Kidney (tissue), 14 donors: ENCODE measurements around the gene UBL4B. TPM values are rescaled to one million over a fixed set of nuclear protein-coding genes. Genes with fewer than 3 reads are reported as not detected.

ENCODE experiments used
- DNase-seq, 5 donors: peaks; one replicate each; pipeline ENCODE4 v3.0.0-alpha.2; 2013 to 2020
- FAIRE-seq: peaks from 2 replicates; lab custom pipeline; 2012; peaks lifted over from hg19 to GRCh38; lab: Jason Lieb, UNC
- H3K27ac ChIP-seq, 2 donors: one replicate each; pipeline ENCODE4 v1.7.0; 2013; ENCODE audit warnings: low read depth in 2 of 2, low read length in 2 of 2, inconsistent platforms in 1 of 2
- H3K27me3 ChIP-seq: one replicate; pipeline ENCODE4 v1.7.1; 2013; ENCODE audit warnings: low read length, inconsistent platforms; ENCODE audit not compliant: control insufficient read depth, insufficient read depth
- H3K36me3 ChIP-seq, 3 donors: one replicate each; pipeline versions ENCODE4 v1.7.0 to v1.7.1; 2013; ENCODE audit warnings: low read length in 3 of 3, control low read depth in 1 of 3, inconsistent platforms in 1 of 3; ENCODE audit not compliant: insufficient read depth in 3 of 3, control insufficient read depth in 2 of 3
- H3K4me1 ChIP-seq, 3 donors: one replicate each; pipeline versions ENCODE4 v1.7.0 to v1.7.1; 2013; ENCODE audit warnings: low read length in 3 of 3, inconsistent platforms in 1 of 3, low read depth in 1 of 3; ENCODE audit not compliant: control insufficient read depth in 2 of 3, insufficient read depth in 2 of 3
- H3K4me3 ChIP-seq, 3 donors: one replicate each; pipeline versions ENCODE4 v1.7.0 to v1.8.1; 2013; ENCODE audit warnings: low read length in 3 of 3, control low read depth in 1 of 3, inconsistent platforms in 1 of 3
- H3K9ac ChIP-seq, 3 donors: one replicate each; pipeline versions ENCODE4 v1.7.0 to v1.7.1; 2013; ENCODE audit warnings: low read length in 3 of 3, control low read depth in 1 of 3, inconsistent platforms in 1 of 3
- H3K9me3 ChIP-seq, 3 donors: one replicate each; pipeline versions ENCODE4 v1.7.0 to v1.7.1; 2013; ENCODE audit warnings: low read length in 3 of 3, control low read depth in 1 of 3, inconsistent platforms in 1 of 3; ENCODE audit not compliant: control insufficient read depth in 2 of 3, insufficient read depth in 1 of 3
- CTCF ChIP-seq: IDR thresholded peaks from 3 replicates; pipeline ENCODE4 v1.5.1; 2012; ENCODE audit warnings: mild to moderate bottlenecking, moderate library complexity, borderline replicate concordance; ENCODE audit not compliant: insufficient read depth; ENCODE audit errors: extremely low read depth
- intact Hi-C: fragments of 100-400 bp; cut with DNase I; formaldehyde crosslinking; loops from one replicate; pipeline ENCODE4 v1.11.1; 2022
- polyA plus RNA-seq: library from polyadenylated mRNA; stranded (reverse); fragments of 350-450 nt; fragmentation: Illumina TruSeq; extraction: RNeasy Lipid Tissue Mini Kit (QIAGEN cat#74804); gene quantifications from one replicate; pipeline ENCODE4 v1.2.3, GENCODE V29; 2014; ENCODE audit warnings: low read depth, low replicate concordance; ENCODE audit not compliant: insufficient read depth
- total RNA-seq: library from RNA; stranded (reverse); fragmentation: NEBNext Ultra II Directional; extraction: Animal tissue kit (Norgen Biotek cat#: 25700); gene quantifications from one replicate; pipeline ENCODE4 v1.2.1, GENCODE V29; 2021
- donor health status: control.
- donor health status: control.
- donor health status: control.
- donor health status: control.
- donor health status: control.
- donor health status: DM: yes; HTN: yes; CAD: no.
- donor health status: Normal renal cell carcinoma (clear cell type).

Gene UBL4B
- total and polyA plus RNA-seq, 2 donors from 2014 or later, result not detected

GRCh38 chr1:110153407-110153950, 41.2 kb downstream of the UBL4B start:
- DNase-seq (no peak), FAIRE-seq (no peak)
- H3K9me3 ChIP-seq, result no peaks in the 10 kb centered on the region
- no peak overlapping the region for H3K27ac ChIP-seq
- no peak overlapping the region for H3K9ac ChIP-seq
- peaks cover 37% of the 10 kb centered on the region for H3K27me3 ChIP-seq
- no peak overlapping the region for H3K4me3 ChIP-seq
- no peaks in the 10 kb centered on the region for H3K4me1 ChIP-seq
- intact Hi-C loops, result no loop called here
- no peak for TF ChIP-seq CTCF
- no peaks in the 10 kb centered on the region for H3K36me3 ChIP-seq

DNA sequence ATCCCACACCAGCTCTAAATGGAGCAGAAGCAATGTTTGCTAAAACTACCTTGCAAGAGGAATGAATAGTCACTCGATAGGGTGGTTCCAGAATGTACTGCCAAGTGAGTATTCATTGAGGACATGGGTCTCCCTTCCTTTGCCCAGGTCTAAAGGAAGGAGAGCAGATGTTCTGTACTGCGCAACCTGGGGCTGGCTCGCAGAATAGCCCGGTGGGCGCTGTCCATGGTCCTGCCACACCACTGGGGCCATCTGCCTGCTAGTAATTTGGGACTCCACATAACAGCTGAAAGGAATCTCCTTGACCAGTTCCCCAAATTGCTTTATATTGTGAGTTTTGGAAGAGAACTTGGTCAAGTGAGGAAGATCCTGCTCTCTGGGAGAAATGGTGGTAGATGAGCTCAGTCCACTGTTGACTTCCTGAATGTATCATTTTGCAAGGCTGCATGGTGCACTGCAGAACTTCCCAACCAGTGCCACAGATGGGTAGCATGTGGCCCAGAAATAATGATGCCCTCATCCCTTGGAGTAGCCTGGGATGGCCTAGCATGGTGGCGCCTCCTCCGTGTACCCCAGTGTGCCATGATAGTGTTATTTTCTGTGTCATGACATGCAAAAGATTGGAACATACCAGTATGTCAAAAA, 43.8 kb downstream of the UBL4B start:
- Histone ChIP-seq H3K27ac (no peak overlapping the region), H3K9ac (no peak overlapping the region), H3K4me1 (no peaks in the 10 kb centered on the region), H3K36me3 (no peaks in the 10 kb centered on the region), H3K4me3 (no peak overlapping the region), H3K27me3 (peaks cover 24% of the 10 kb centered on the region), H3K9me3 (no peaks in the 10 kb centered on the region)
- no peak for TF ChIP-seq CTCF
- intact Hi-C loops, result no loop called here
- DNase-seq (peak; percentile 78 to 91 (median 87)), FAIRE-seq (no peak)

DNA sequence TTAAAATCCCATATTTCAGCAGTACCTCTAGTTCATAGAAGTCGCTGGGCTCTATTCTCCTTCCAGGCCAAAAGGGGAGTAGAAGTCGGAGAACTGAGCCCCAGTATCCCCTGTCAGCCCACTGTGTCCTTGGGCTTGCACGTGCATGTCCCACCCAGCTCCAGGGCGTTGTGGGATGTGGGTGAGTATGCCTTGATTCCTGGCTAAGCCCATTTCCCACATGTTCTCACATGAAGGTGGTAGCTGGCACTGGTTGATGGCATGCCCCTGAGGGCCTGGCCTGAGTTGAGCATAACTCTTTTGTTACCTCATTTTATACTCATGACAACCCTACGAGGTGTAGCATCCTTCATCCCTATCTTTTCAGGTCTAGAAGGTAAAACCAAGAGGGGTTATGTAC, 46.0 kb downstream of the UBL4B start:
- peaks cover 9% of the 10 kb centered on the region for H3K27me3 ChIP-seq
- intact Hi-C loops, result no loop called here
- H3K9ac ChIP-seq, result no peak overlapping the region
- no peak for FAIRE-seq
- no peaks in the 10 kb centered on the region for H3K36me3 ChIP-seq
- TF ChIP-seq CTCF, result no peak
- no peaks in the 10 kb centered on the region for H3K9me3 ChIP-seq
- H3K4me3 ChIP-seq, result no peak overlapping the region
- H3K4me1 ChIP-seq, result no peaks in the 10 kb centered on the region
- DNase-seq, result no peak
- H3K27ac ChIP-seq, result no peak overlapping the region

- DNase-seq, result no peak
- no peak overlapping the region for H3K27ac ChIP-seq
- intact Hi-C loops, result no loop called here
- no peaks in the 10 kb centered on the region for H3K4me1 ChIP-seq
- peaks cover 3% of the 10 kb centered on the region for H3K27me3 ChIP-seq
- H3K9ac ChIP-seq, result no peak overlapping the region
- FAIRE-seq, result no peak
- H3K9me3 ChIP-seq, result no peaks in the 10 kb centered on the region
- no peak overlapping the region for H3K4me3 ChIP-seq
- TF ChIP-seq CTCF, result no peak
- H3K36me3 ChIP-seq, result no peaks in the 10 kb centered on the region
Observed at GRCh38 chr1:110159168-110159567, 46.9 kb downstream of the UBL4B start.
